Mucosa of descending colon (tissue), 3 donors: ENCODE results near the gene DCN. TPM values are rescaled to one million over a fixed set of nuclear protein-coding genes. Genes with fewer than 3 reads are reported as not detected.

Experiments
- ATAC-seq: fragments of 200-7000 bp; cut with Tn5 transposase; one replicate; pipeline ENCODE4 v1.9.1; 2020; ENCODE audit warnings: mild to moderate bottlenecking, moderate library complexity
- DNase-seq, 3 donors: peaks; one replicate each; pipeline ENCODE4 v3.0.0-alpha.2; 2020
- H3K36me3 ChIP-seq: fragments of 200-600 bp; one replicate; pipeline ENCODE4 v1.8.0; 2021; ENCODE audit warnings: low read depth, mild to moderate bottlenecking
- H3K4me1 ChIP-seq: fragments of 200-600 bp; one replicate; pipeline ENCODE4 v1.8.0; 2021; ENCODE audit warnings: low read depth, mild to moderate bottlenecking
- H3K4me3 ChIP-seq: fragments of 200-600 bp; one replicate; pipeline ENCODE4 v1.8.0; 2021; ENCODE audit warnings: mild to moderate bottlenecking
- H3K9me3 ChIP-seq: fragments of 200-600 bp; one replicate; pipeline ENCODE4 v1.8.0; 2021; ENCODE audit warnings: mild to moderate bottlenecking
- CTCF ChIP-seq: fragments of 200-600 bp; IDR thresholded peaks from one replicate; pipeline ENCODE4 v1.8.0; 2022; ENCODE audit warnings: antibody characterized with exemption, mild to moderate bottlenecking
- intact Hi-C, 2 donors: fragments of 100-400 bp; cut with DNase I in 1 of 2; cut with micrococcal nuclease in 1 of 2; formaldehyde crosslinking; loops; one replicate each; pipeline versions ENCODE4 v1.11.0 to v1.11.1; 2022; cut with DNase I, micrococcal nuclease
- total RNA-seq, 3 donors: library from RNA; stranded (reverse); fragmentation: NEBNext Ultra II Directional in 2 of 3; extraction: Animal tissue kit (Norgen Biotek cat#: 25700) in 2 of 3; gene quantifications; one replicate each; pipeline versions ENCODE4 v1.2.1 to v1.2.4, GENCODE V29; 2021 to 2023
- donor health status: DM: no; HTN: no; CAD: no; lungs with moderate emphysema.
- donor health status: DM: no; HTN: no; CAD: no.
- donor health status: DM: no; HTN: yes; CAD: no.

Gene DCN
- total RNA-seq, 3 donors from 2014 or later: 91.0 to 705 (median 315) TPM

GRCh38 chr12:91202390-91202789 lies 19.8 kb upstream of the DCN start:
- Histone ChIP-seq H3K9me3 (no peaks in the 10 kb centered on the region), H3K4me1 (no peaks in the 10 kb centered on the region), H3K36me3 (no peaks in the 10 kb centered on the region), H3K4me3 (no peak overlapping the region)
- TF ChIP-seq CTCF: no peak
- DNase-seq (no peak), ATAC-seq (no peak)
- intact Hi-C loops: no loop called here

- Histone ChIP-seq H3K4me3 (no peak overlapping the region), H3K9me3 (no peaks in the 10 kb centered on the region), H3K4me1 (no peaks in the 10 kb centered on the region), H3K36me3 (no peaks in the 10 kb centered on the region)
- no peak for TF ChIP-seq CTCF
- ATAC-seq (no peak), DNase-seq (no peak)
- intact Hi-C loops: no loop called here
Measured at GRCh38 chr12:91196436-91196835, 13.8 kb upstream of the DCN start.

- Histone ChIP-seq H3K36me3 (no peaks in the 10 kb centered on the region), H3K9me3 (no peaks in the 10 kb centered on the region), H3K4me3 (no peak overlapping the region), H3K4me1 (no peaks in the 10 kb centered on the region)
- no peak for TF ChIP-seq CTCF
- no peak for ATAC-seq
- DNase-seq: no peak
- intact Hi-C loops: no loop called here
Measured at GRCh38 chr12:91194500-91194899, 11.9 kb upstream of the DCN start.

GRCh38 chr12:91191513-91192111 lies 9.0 kb upstream of the DCN start:
- Histone ChIP-seq H3K4me1 (no peaks in the 10 kb centered on the region), H3K36me3 (no peaks in the 10 kb centered on the region), H3K4me3 (no peak overlapping the region), H3K9me3 (no peaks in the 10 kb centered on the region)
- DNase-seq (no peak), ATAC-seq (no peak)
- no peak for TF ChIP-seq CTCF
- intact Hi-C loops: no loop called here

- Histone ChIP-seq H3K9me3 (no peaks in the 10 kb centered on the region), H3K4me3 (no peak overlapping the region), H3K4me1 (peaks cover 8% of the 10 kb centered on the region), H3K36me3 (no peaks in the 10 kb centered on the region)
- DNase-seq: no peak
- intact Hi-C loops: no loop called here
- no peak for ATAC-seq
- TF ChIP-seq CTCF: no peak
Measured at GRCh38 chr12:91189516-91189915, 6.9 kb upstream of the DCN start.

GRCh38 chr12:91188778-91189177 lies 6.2 kb upstream of the DCN start:
- no peak overlapping the region for H3K4me3 ChIP-seq
- H3K4me1 ChIP-seq: peaks cover 8% of the 10 kb centered on the region
- H3K36me3 ChIP-seq: no peaks in the 10 kb centered on the region
- DNase-seq: no peak
- H3K9me3 ChIP-seq: no peaks in the 10 kb centered on the region
- TF ChIP-seq CTCF: no peak
- no peak for ATAC-seq
- intact Hi-C loops: no loop called here
